Kidney epithelial cell (primary cell): ENCODE measurements around the gene NKPD1. TPM values are rescaled to one million over a fixed set of nuclear protein-coding genes. Genes with fewer than 3 reads are reported as not detected.

Source experiments
- DNase-seq: peaks from one replicate; pipeline ENCODE4 v3.0.0-alpha.2; 2010; ENCODE audit warnings: low read depth
- H3K27me3 ChIP-seq: 2 replicates; pipeline ENCODE4 v1.6.0; 2011; ENCODE audit warnings: low read length; ENCODE audit not compliant: control insufficient read depth, insufficient read depth
- H3K36me3 ChIP-seq: 2 replicates; pipeline ENCODE4 v1.5.1; 2011; ENCODE audit warnings: low read length; ENCODE audit not compliant: control insufficient read depth, insufficient read depth
- H3K4me3 ChIP-seq: 2 replicates; pipeline ENCODE4 v1.5.1; 2011; ENCODE audit warnings: low read depth, mild to moderate bottlenecking, control low read depth, low read length
- total RNA-seq: library from RNA; depleted of rRNA; stranded (reverse); fragments of >200 nt; gene quantifications from 2 replicates; pipeline ENCODE4 v1.2.3, GENCODE V29; 2015
- TF ChIP-seq, protein P1 (sequence below): IDR thresholded peaks from 2 replicates; pipeline ENCODE4 v1.5.1; 2011; ENCODE audit warnings: mild to moderate bottlenecking, moderate library complexity, low read length, control low read depth, inconsistent platforms; ENCODE audit not compliant: insufficient read depth, poor library complexity, severe bottlenecking

The NKPD1 gene
- total RNA-seq, 1 donor from 2014 or later, result 0.46 TPM

DNA sequence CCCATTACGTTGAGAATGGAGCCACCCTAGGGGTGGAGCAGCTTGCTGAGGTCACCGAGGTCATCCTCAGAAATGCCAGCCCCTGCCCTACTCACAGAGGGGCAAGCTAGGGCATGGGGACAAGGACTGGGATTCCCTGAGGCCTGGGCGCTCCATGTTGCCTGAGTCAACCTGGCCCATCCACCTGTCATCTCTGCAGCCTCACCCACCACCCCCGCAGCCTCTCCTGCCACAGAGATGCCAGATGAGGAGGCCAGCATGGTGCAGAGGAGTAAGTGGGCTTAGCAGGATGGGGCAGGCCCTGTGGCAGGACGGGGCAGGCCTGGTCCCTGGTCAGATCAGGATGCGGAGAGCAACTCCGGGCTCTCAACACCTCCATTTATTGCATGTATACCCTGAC is 9.5 kb downstream of the NKPD1 start:
- Histone ChIP-seq H3K36me3 (no peaks in the 10 kb centered on the region), H3K27me3 (peaks cover 35% of the 10 kb centered on the region), H3K4me3 (no peak overlapping the region)
- DNase-seq, result no peak
- TF ChIP-seq, protein P1, sequence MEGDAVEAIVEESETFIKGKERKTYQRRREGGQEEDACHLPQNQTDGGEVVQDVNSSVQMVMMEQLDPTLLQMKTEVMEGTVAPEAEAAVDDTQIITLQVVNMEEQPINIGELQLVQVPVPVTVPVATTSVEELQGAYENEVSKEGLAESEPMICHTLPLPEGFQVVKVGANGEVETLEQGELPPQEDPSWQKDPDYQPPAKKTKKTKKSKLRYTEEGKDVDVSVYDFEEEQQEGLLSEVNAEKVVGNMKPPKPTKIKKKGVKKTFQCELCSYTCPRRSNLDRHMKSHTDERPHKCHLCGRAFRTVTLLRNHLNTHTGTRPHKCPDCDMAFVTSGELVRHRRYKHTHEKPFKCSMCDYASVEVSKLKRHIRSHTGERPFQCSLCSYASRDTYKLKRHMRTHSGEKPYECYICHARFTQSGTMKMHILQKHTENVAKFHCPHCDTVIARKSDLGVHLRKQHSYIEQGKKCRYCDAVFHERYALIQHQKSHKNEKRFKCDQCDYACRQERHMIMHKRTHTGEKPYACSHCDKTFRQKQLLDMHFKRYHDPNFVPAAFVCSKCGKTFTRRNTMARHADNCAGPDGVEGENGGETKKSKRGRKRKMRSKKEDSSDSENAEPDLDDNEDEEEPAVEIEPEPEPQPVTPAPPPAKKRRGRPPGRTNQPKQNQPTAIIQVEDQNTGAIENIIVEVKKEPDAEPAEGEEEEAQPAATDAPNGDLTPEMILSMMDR, result no peak

DNA sequence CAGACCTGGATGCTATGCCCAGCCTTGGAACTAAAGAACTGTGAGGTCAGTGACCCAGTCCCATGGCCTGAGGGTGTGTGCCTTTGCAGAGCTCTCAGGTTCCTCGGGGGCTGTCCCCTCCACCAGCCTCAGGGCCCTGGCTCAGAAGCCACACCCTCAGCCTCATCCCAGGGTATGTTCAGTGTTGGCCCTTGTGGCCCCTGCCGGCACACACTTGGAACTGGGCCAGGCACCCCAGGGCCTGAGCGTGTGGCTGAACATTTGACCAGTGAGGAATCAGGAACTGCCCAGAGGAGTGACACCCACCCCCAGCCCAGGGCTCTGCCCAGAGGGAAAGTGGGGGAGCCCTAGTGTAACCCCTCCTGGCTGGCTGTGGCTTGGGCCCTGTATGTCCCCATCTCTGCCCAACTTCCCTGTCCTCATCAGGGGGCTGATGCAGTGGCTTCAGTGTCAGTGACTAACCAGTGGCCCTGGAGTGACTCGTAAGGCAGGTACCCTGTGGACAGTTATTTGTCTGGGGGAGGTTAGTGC is 10.0 kb downstream of the NKPD1 start:
- no peak overlapping the region for H3K4me3 ChIP-seq
- H3K27me3 ChIP-seq, result peaks cover 32% of the 10 kb centered on the region
- no peaks in the 10 kb centered on the region for H3K36me3 ChIP-seq
- TF ChIP-seq, protein P1, result no peak
- DNase-seq, result no peak

DNA sequence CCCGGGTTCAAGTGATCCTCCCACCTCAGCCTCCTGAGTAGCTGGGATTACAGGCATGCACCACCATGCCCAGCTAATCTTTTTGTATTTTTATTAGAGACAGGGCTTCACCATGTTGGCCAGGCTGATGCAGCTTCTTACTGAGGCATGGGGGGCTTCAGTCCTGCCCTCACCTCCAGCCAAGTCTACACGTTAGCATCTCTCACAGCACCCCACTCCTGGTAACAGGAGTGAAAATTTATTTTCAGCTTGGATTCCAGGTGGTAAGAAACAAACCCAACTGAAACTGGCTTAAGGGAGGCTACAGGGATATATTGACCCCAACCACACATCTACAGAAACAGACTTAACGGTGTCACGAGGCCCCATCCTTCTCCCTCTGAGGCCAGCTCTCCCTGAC is 10.6 kb downstream of the NKPD1 start:
- DNase-seq, result no peak
- TF ChIP-seq, protein P1, result no peak
- H3K36me3 ChIP-seq, result no peaks in the 10 kb centered on the region
- peaks cover 32% of the 10 kb centered on the region for H3K27me3 ChIP-seq
- no peak overlapping the region for H3K4me3 ChIP-seq

DNA sequence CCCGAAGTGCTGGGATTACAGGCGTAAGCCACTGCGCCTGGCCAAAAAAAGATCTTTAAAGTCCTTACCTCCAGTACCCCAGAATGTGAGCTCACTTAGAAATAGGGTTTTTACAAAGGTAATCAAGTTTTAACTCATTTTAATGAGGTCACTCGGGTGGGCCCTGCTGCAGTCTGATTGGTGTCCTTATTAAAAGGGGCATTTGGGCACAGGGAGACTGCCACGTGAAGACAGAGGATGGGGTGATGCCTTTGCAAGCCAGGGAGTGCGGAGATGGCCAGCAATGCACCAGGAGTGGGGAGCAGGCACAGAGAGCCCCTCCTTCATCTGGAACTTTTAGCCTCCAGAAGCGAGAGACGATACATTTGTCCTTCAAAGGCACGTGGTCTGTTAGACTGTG is 11.7 kb downstream of the NKPD1 start:
- TF ChIP-seq, protein P1, result no peak
- DNase-seq, result no peak
- Histone ChIP-seq H3K27me3 (peaks cover 32% of the 10 kb centered on the region), H3K4me3 (no peak overlapping the region), H3K36me3 (no peaks in the 10 kb centered on the region)

DNA sequence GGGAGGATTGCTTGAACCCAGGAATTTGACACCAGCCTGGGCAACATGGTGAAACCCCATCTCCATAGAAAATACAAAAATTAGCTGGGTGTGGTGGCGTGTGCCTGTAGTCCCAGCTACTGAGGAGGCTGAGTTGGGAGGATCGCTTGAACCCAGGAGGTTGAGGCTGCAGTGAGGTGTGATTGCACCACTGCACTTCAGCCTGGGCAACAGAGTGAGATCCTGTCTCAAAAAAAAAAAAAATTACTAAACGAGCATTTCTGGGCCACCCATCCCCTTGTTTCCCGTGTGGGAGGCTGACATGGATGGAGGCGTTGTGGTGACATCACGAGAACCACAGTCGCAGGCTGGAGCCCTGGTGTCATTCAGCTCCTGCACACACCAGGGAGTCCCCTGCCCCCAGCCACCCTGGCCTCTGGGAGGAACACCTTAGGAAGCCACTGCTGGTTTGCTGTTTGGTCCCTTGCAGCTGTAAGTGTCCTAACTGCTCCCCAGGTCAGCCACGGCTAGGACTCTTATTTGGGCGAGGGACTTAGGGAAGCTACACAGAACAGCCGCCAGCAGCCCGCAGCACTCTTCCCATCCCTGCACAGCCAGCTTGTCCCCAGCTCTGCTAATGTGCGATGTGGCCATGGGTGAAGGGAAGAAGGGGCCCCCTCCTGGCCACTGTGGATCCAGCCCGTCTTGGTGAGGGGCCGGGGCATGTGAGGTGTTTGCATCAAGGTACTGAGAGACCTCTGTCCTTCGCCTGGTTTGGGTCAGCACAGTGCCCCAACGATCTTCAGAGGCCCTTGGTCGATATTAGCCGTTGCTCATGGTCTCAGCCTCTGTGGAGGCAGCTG is 12.7 kb downstream of the NKPD1 start:
- TF ChIP-seq, protein P1, result no peak
- Histone ChIP-seq H3K4me3 (no peak overlapping the region), H3K36me3 (no peaks in the 10 kb centered on the region), H3K27me3 (peaks cover 21% of the 10 kb centered on the region)
- DNase-seq, result no peak
